ENCODE data around the gene DHX57.
"Not testable (repeated sequence)": the region's sequence is repeated elsewhere in the genome, so short reads cannot be mapped to it uniquely, and the experiment has no call there.

- not testable (repeated sequence) for TF ChIP-seq CTCF (conservative IDR thresholded peaks at IDR 0.05); ZFX (IDR thresholded peaks at IDR 0.05)
Observed at GRCh38 chr2:38795016-38795415, 80.7 kb downstream of the DHX57 start.
